H1 (cell line): Measurements from ENCODE around the gene GAN. TPM values are rescaled to one million over a fixed set of nuclear protein-coding genes. Genes with fewer than 3 reads are reported as not detected.

Experiments
- EGR1 ChIP-seq: IDR thresholded peaks from 2 replicates; pipeline ENCODE4 v1.6.1; 2011; ENCODE audit warnings: low read depth, low read length, borderline replicate concordance
- RFX5 ChIP-seq: IDR thresholded peaks from 2 replicates; pipeline ENCODE4 v1.6.1; 2011; ENCODE audit warnings: low read depth, low read length, improper control_type of control experiment, borderline replicate concordance
- SAP30 ChIP-seq: fragments of 300-600 bp; sonication (generic); IDR thresholded peaks from 2 replicates; pipeline ENCODE4 v1.7.1; 2012; ENCODE audit warnings: low read length, moderate library complexity, mild to moderate bottlenecking, inconsistent platforms; ENCODE audit not compliant: insufficient read depth, insufficient replicate concordance
- SIN3A ChIP-seq, 2 experiments: IDR thresholded peaks in 1 of 2; conservative IDR thresholded peaks in 1 of 2; 2 replicates each; pipeline ENCODE4 v1.6.1; 2011 to 2012; ENCODE audit warnings: low read length in 2 of 2, improper control_type of control experiment in 1 of 2, low read depth in 1 of 2, mild to moderate bottlenecking in 1 of 2
- TBP ChIP-seq: IDR thresholded peaks from 2 replicates; pipeline ENCODE4 v1.6.1; 2011; ENCODE audit warnings: low read depth, low read length, improper control_type of control experiment
- TEAD4 ChIP-seq: IDR thresholded peaks from 2 replicates; pipeline ENCODE4 v1.6.1; 2012; ENCODE audit warnings: low read depth, low read length, inconsistent platforms, mixed read lengths
- USF2 ChIP-seq: IDR thresholded peaks from 2 replicates; pipeline ENCODE4 v1.6.1; 2011; ENCODE audit warnings: low read length, improper control_type of control experiment
- polyA plus RNA-seq, 7 experiments: library from polyadenylated mRNA; depleted of rRNA in 3 of 7; stranded (reverse) in 5 of 7; unstranded in 2 of 7; fragments of >200 nt in 5 of 7; fragments of 200-250 nt in 2 of 7; gene quantifications; 1 replicate in 5 of 7; 2 replicates in 1 of 7; 4 replicates in 1 of 7; pipeline versions ENCODE4 v1.2.1 to v1.2.3, GENCODE V29; 2011 to 2013; ENCODE audit warnings: missing spikeins in 2 of 7, mixed read lengths in 2 of 7
- total RNA-seq: library from RNA; stranded (reverse); fragmentation: NEBNext Ultra II Directional; extraction: Animal tissue kit (Norgen Biotek cat#: 25700); gene quantifications from 2 replicates; pipeline ENCODE4 v1.2.1, GENCODE V29; 2021
- TF ChIP-seq, protein P1 (sequence below): fragments of 300-600 bp; sonication (generic); IDR thresholded peaks from 2 replicates; pipeline ENCODE4 v1.7.1; 2012; ENCODE audit warnings: low read length, moderate library complexity, mild to moderate bottlenecking, inconsistent platforms; ENCODE audit not compliant: insufficient replicate concordance

GAN gene
- total and polyA plus RNA-seq, 2 of the 8 experiments (the other 6 are each of a cell fraction or from before 2014, with no cell fraction given) = 4.5 to 23.9 TPM

DNA sequence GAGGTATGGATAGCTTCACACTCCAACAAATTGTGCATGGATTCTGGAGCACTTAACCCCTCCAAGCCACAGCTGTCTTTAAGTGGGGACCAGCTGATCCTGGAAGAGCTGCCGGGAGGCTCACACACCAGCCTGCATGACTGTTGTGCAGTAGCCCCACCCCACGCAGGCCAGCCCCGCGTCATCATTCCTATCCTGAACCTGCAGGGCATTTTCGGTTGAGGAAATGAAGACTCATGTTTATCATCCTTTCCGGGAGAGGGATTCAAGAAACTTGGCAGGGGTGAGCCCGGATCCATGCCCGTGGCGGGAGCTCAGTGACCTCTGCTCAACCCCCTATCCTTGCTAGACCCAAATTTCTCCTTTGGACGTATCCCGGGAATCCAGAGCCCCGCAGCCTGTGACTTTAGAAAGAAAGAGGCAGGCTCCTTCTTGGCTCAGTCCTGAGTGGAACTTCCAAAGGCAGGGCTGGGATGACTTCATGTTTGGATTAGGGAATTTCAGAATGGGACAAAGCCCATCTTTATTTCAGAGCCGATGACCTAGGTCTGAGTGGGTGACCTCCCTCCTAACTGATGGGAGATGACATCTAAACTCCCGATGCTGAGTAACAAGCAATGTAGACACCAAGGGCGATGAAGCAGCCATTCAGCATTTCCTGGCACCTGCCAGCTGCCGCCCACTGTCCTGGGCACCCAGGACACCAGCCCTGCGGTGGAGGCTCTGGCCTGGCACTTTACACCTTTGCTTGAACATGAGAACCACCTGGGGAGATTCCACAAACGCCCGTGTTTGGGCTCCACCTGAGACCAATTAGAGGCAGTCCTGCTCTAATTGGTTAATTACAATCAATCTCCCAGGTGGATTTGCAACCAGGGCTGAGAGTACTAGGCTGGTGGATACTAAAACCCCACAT, 86.5 kb downstream of the GAN start (continued):
- TF ChIP-seq, protein P1, sequence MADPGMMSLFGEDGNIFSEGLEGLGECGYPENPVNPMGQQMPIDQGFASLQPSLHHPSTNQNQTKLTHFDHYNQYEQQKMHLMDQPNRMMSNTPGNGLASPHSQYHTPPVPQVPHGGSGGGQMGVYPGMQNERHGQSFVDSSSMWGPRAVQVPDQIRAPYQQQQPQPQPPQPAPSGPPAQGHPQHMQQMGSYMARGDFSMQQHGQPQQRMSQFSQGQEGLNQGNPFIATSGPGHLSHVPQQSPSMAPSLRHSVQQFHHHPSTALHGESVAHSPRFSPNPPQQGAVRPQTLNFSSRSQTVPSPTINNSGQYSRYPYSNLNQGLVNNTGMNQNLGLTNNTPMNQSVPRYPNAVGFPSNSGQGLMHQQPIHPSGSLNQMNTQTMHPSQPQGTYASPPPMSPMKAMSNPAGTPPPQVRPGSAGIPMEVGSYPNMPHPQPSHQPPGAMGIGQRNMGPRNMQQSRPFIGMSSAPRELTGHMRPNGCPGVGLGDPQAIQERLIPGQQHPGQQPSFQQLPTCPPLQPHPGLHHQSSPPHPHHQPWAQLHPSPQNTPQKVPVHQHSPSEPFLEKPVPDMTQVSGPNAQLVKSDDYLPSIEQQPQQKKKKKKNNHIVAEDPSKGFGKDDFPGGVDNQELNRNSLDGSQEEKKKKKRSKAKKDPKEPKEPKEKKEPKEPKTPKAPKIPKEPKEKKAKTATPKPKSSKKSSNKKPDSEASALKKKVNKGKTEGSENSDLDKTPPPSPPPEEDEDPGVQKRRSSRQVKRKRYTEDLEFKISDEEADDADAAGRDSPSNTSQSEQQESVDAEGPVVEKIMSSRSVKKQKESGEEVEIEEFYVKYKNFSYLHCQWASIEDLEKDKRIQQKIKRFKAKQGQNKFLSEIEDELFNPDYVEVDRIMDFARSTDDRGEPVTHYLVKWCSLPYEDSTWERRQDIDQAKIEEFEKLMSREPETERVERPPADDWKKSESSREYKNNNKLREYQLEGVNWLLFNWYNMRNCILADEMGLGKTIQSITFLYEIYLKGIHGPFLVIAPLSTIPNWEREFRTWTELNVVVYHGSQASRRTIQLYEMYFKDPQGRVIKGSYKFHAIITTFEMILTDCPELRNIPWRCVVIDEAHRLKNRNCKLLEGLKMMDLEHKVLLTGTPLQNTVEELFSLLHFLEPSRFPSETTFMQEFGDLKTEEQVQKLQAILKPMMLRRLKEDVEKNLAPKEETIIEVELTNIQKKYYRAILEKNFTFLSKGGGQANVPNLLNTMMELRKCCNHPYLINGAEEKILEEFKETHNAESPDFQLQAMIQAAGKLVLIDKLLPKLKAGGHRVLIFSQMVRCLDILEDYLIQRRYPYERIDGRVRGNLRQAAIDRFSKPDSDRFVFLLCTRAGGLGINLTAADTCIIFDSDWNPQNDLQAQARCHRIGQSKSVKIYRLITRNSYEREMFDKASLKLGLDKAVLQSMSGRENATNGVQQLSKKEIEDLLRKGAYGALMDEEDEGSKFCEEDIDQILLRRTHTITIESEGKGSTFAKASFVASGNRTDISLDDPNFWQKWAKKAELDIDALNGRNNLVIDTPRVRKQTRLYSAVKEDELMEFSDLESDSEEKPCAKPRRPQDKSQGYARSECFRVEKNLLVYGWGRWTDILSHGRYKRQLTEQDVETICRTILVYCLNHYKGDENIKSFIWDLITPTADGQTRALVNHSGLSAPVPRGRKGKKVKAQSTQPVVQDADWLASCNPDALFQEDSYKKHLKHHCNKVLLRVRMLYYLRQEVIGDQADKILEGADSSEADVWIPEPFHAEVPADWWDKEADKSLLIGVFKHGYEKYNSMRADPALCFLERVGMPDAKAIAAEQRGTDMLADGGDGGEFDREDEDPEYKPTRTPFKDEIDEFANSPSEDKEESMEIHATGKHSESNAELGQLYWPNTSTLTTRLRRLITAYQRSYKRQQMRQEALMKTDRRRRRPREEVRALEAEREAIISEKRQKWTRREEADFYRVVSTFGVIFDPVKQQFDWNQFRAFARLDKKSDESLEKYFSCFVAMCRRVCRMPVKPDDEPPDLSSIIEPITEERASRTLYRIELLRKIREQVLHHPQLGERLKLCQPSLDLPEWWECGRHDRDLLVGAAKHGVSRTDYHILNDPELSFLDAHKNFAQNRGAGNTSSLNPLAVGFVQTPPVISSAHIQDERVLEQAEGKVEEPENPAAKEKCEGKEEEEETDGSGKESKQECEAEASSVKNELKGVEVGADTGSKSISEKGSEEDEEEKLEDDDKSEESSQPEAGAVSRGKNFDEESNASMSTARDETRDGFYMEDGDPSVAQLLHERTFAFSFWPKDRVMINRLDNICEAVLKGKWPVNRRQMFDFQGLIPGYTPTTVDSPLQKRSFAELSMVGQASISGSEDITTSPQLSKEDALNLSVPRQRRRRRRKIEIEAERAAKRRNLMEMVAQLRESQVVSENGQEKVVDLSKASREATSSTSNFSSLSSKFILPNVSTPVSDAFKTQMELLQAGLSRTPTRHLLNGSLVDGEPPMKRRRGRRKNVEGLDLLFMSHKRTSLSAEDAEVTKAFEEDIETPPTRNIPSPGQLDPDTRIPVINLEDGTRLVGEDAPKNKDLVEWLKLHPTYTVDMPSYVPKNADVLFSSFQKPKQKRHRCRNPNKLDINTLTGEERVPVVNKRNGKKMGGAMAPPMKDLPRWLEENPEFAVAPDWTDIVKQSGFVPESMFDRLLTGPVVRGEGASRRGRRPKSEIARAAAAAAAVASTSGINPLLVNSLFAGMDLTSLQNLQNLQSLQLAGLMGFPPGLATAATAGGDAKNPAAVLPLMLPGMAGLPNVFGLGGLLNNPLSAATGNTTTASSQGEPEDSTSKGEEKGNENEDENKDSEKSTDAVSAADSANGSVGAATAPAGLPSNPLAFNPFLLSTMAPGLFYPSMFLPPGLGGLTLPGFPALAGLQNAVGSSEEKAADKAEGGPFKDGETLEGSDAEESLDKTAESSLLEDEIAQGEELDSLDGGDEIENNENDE = no peak
- no peak for TF ChIP-seq SAP30
- TF ChIP-seq USF2 = no peak
- no peak for TF ChIP-seq TEAD4
- TF ChIP-seq TBP = no peak
- TF ChIP-seq EGR1 = no peak
- no peak for TF ChIP-seq SIN3A (conservative IDR thresholded peaks at IDR 0.05 in 1 of 2, IDR thresholded peaks at IDR 0.05 in 1 of 2; ENCODE audit: low read depth in 1 of 2, low read length in 2 of 2)
- no peak for TF ChIP-seq RFX5
